Karpas-422 (cell line): ENCODE results near the gene NRXN3. TPM values are rescaled to one million over a fixed set of nuclear protein-coding genes. Genes with fewer than 3 reads are reported as not detected.
"Not testable (repeated sequence)": the region's sequence is repeated elsewhere in the genome, so short reads cannot be mapped to it uniquely, and the experiment has no call there.

Experiments
- DNase-seq: peaks from one replicate; pipeline ENCODE4 v3.0.0-alpha.2; 2015
- H2AFZ ChIP-seq: fragments of 200-600 bp; sonication (generic); 2 replicates; pipeline ENCODE4 v1.6.1; 2014; ENCODE audit warnings: antibody characterized with exemption, low read length, mixed read lengths
- H3K27ac ChIP-seq: fragments of 200-600 bp; sonication (generic); 2 replicates; pipeline ENCODE4 v1.5.1; 2014; ENCODE audit warnings: mild to moderate bottlenecking, low read length, moderate library complexity
- H3K27me3 ChIP-seq: fragments of 200-600 bp; sonication (generic); 2 replicates; pipeline ENCODE4 v1.6.1; 2014; ENCODE audit warnings: low read length, mixed read lengths
- H3K36me3 ChIP-seq: fragments of 200-600 bp; sonication (generic); 2 replicates; pipeline ENCODE4 v1.6.1; 2014; ENCODE audit warnings: low read length, mixed read lengths; ENCODE audit not compliant: insufficient read depth
- H3K4me1 ChIP-seq: fragments of 200-600 bp; sonication (generic); 2 replicates; pipeline ENCODE4 v1.6.1; 2014; ENCODE audit warnings: mild to moderate bottlenecking, low read length, mixed read lengths
- H3K4me2 ChIP-seq: fragments of 200-600 bp; sonication (generic); 2 replicates; pipeline ENCODE4 v1.6.1; 2014; ENCODE audit warnings: low read length, low read depth, mild to moderate bottlenecking; ENCODE audit not compliant: poor library complexity, severe bottlenecking
- H3K4me3 ChIP-seq: fragments of 200-600 bp; sonication (generic); 2 replicates; pipeline ENCODE4 v1.5.1; 2014; ENCODE audit warnings: mild to moderate bottlenecking, antibody characterized with exemption, low read length, mixed read lengths
- H3K79me2 ChIP-seq: fragments of 200-600 bp; sonication (generic); 2 replicates; pipeline ENCODE4 v1.6.1; 2014; ENCODE audit warnings: mild to moderate bottlenecking, low read length, mixed read lengths
- H3K9ac ChIP-seq: fragments of 200-600 bp; sonication (generic); 2 replicates; pipeline ENCODE4 v1.6.0; 2014; ENCODE audit warnings: low read length
- H3K9me2 ChIP-seq: fragments of 200-600 bp; sonication (generic), shearing (Covaris generic); replicated peaks from 2 replicates; pipeline ENCODE4 v1.6.0; 2014; ENCODE audit warnings: mild to moderate bottlenecking, low read length, moderate library complexity; ENCODE audit not compliant: insufficient read depth
- H3K9me3 ChIP-seq: fragments of 300-700, 200-600 bp; sonication (generic); 2 replicates; pipeline ENCODE4 v1.6.1; 2014; ENCODE audit warnings: low read length, mixed read lengths
- H4K20me1 ChIP-seq: fragments of 200-600 bp; sonication (generic); 2 replicates; pipeline ENCODE4 v1.6.1; 2014; ENCODE audit warnings: mild to moderate bottlenecking, antibody characterized with exemption, low read length, low read depth; ENCODE audit not compliant: insufficient read depth
- total RNA-seq: library from RNA; depleted of rRNA; stranded (reverse); fragments of >200 nt; shearing (Covaris generic); gene quantifications from 2 replicates; pipeline ENCODE4 v1.2.3, GENCODE V29; 2014; ENCODE audit warnings: low replicate concordance

NRXN3 gene
- total RNA-seq, 1 experiment from 2014 or later = not detected

GRCh38 chr14:79011920-79012204 is 841.7 kb downstream of the NRXN3 start:
- no peak for DNase-seq
- no peak overlapping the region for H3K9ac ChIP-seq
- no peak overlapping the region for H3K4me3 ChIP-seq
- H3K27ac ChIP-seq = no peak overlapping the region
- H3K9me2 ChIP-seq = no peaks in the 10 kb centered on the region
- no peaks in the 10 kb centered on the region for H3K79me2 ChIP-seq
- no peaks in the 10 kb centered on the region for H3K9me3 ChIP-seq
- no peaks in the 10 kb centered on the region for H3K4me1 ChIP-seq
- no peaks in the 10 kb centered on the region for H3K36me3 ChIP-seq
- no peak overlapping the region for H2AFZ ChIP-seq
- no peaks in the 10 kb centered on the region for H4K20me1 ChIP-seq
- no peak overlapping the region for H3K4me2 ChIP-seq
- H3K27me3 ChIP-seq = no peaks in the 10 kb centered on the region

GRCh38 chr14:79016828-79017505 is 846.8 kb downstream of the NRXN3 start:
- Histone ChIP-seq H3K9me2 (no peaks in the 10 kb centered on the region), H3K36me3 (no peaks in the 10 kb centered on the region), H3K9me3 (no peaks in the 10 kb centered on the region), H3K4me3 (no peak overlapping the region), H3K9ac (no peak overlapping the region), H2AFZ (no peak overlapping the region), H4K20me1 (no peaks in the 10 kb centered on the region), H3K27ac (no peak overlapping the region), H3K27me3 (no peaks in the 10 kb centered on the region), H3K4me2 (no peak overlapping the region), H3K79me2 (no peaks in the 10 kb centered on the region), H3K4me1 (no peaks in the 10 kb centered on the region)
- no peak for DNase-seq

GRCh38 chr14:79017561-79017960 is 847.4 kb downstream of the NRXN3 start:
- H3K9me2 ChIP-seq = no peaks in the 10 kb centered on the region

GRCh38 chr14:79018836-79019235 is 848.7 kb downstream of the NRXN3 start:
- Histone ChIP-seq H2AFZ (no peak overlapping the region), H3K27ac (no peak overlapping the region)

More at GRCh38 chr14:79017561-79017960, 847.4 kb downstream of the NRXN3 start:
- no peaks in the 10 kb centered on the region for H3K9me3 ChIP-seq
- no peaks in the 10 kb centered on the region for H4K20me1 ChIP-seq
- no peaks in the 10 kb centered on the region for H3K4me1 ChIP-seq
- DNase-seq = no peak
- H3K4me2 ChIP-seq = no peak overlapping the region
- no peak overlapping the region for H3K4me3 ChIP-seq
- H3K36me3 ChIP-seq = no peaks in the 10 kb centered on the region
- no peaks in the 10 kb centered on the region for H3K79me2 ChIP-seq
- H3K9ac ChIP-seq = no peak overlapping the region
- no peak overlapping the region for H2AFZ ChIP-seq
- no peak overlapping the region for H3K27ac ChIP-seq
- H3K27me3 ChIP-seq = no peaks in the 10 kb centered on the region

GRCh38 chr14:79019898-79020297 is 849.7 kb downstream of the NRXN3 start:
- not testable (repeated sequence) for H3K4me3 ChIP-seq, H3K79me2 ChIP-seq

More at GRCh38 chr14:79018836-79019235, 848.7 kb downstream of the NRXN3 start:
- Histone ChIP-seq H4K20me1 (no peaks in the 10 kb centered on the region), H3K9me3 (no peaks in the 10 kb centered on the region), H3K9me2 (no peaks in the 10 kb centered on the region), H3K9ac (no peak overlapping the region), H3K79me2 (no peaks in the 10 kb centered on the region), H3K4me3 (no peak overlapping the region), H3K4me2 (no peak overlapping the region), H3K36me3 (no peaks in the 10 kb centered on the region), H3K27me3 (no peaks in the 10 kb centered on the region), H3K4me1 (no peaks in the 10 kb centered on the region)
- DNase-seq = no peak

GRCh38 chr14:79021766-79022165 is 851.6 kb downstream of the NRXN3 start:
- H3K27ac ChIP-seq = no peak overlapping the region
- H3K4me1 ChIP-seq = no peaks in the 10 kb centered on the region
- no peak for DNase-seq
- no peak overlapping the region for H2AFZ ChIP-seq
- peaks cover 4% of the 10 kb centered on the region; the same call in 1 of the 2 replicates for H3K9me3 ChIP-seq
- H3K9ac ChIP-seq = no peak overlapping the region
- no peaks in the 10 kb centered on the region for H4K20me1 ChIP-seq
- H3K4me3 ChIP-seq = no peak overlapping the region
- H3K9me2 ChIP-seq = no peaks in the 10 kb centered on the region
- no peaks in the 10 kb centered on the region for H3K79me2 ChIP-seq
- no peaks in the 10 kb centered on the region for H3K27me3 ChIP-seq
- no peaks in the 10 kb centered on the region for H3K36me3 ChIP-seq
- no peak overlapping the region for H3K4me2 ChIP-seq

More at GRCh38 chr14:79019898-79020297, 849.7 kb downstream of the NRXN3 start:
- not testable (repeated sequence) for H3K9me2 ChIP-seq, H3K27me3 ChIP-seq, H2AFZ ChIP-seq, H3K4me1 ChIP-seq, H3K4me2 ChIP-seq, H4K20me1 ChIP-seq, H3K27ac ChIP-seq, H3K36me3 ChIP-seq, DNase-seq, H3K9me3 ChIP-seq, H3K9ac ChIP-seq

GRCh38 chr14:79027138-79027537 is 857.0 kb downstream of the NRXN3 start:
- H2AFZ ChIP-seq = no peak overlapping the region
- no peaks in the 10 kb centered on the region for H3K79me2 ChIP-seq
- H3K9ac ChIP-seq = no peak overlapping the region
- H3K27me3 ChIP-seq = no peaks in the 10 kb centered on the region
- no peak overlapping the region for H3K4me3 ChIP-seq
- no peaks in the 10 kb centered on the region for H3K9me2 ChIP-seq
- no peak overlapping the region for H3K4me2 ChIP-seq
- H4K20me1 ChIP-seq = no peaks in the 10 kb centered on the region
- peaks cover 4% of the 10 kb centered on the region; the same call in 1 of the 2 replicates for H3K9me3 ChIP-seq
- no peaks in the 10 kb centered on the region for H3K36me3 ChIP-seq
- no peaks in the 10 kb centered on the region for H3K4me1 ChIP-seq
- no peak overlapping the region for H3K27ac ChIP-seq
- DNase-seq = no peak

GRCh38 chr14:79028281-79028680 is 858.1 kb downstream of the NRXN3 start:
- no peak overlapping the region for H3K27ac ChIP-seq
- no peaks in the 10 kb centered on the region for H4K20me1 ChIP-seq
- peaks cover 4% of the 10 kb centered on the region; the same call in 1 of the 2 replicates for H3K9me3 ChIP-seq
- no peaks in the 10 kb centered on the region for H3K36me3 ChIP-seq
- no peak overlapping the region for H3K4me3 ChIP-seq
- no peak overlapping the region for H3K9ac ChIP-seq
- no peaks in the 10 kb centered on the region for H3K4me1 ChIP-seq
- H2AFZ ChIP-seq = no peak overlapping the region
- DNase-seq = no peak
- no peaks in the 10 kb centered on the region for H3K79me2 ChIP-seq
- no peak overlapping the region for H3K4me2 ChIP-seq
- H3K9me2 ChIP-seq = no peaks in the 10 kb centered on the region
- H3K27me3 ChIP-seq = no peaks in the 10 kb centered on the region
